Thyroid gland (tissue), 4 donors: ENCODE measurements around the gene ARHGAP15.

Experiments used
- POLR2A ChIP-seq, 2 donors: fragments of 450-650 bp; IDR thresholded peaks; one replicate each; pipeline ENCODE4 v1.6.1; 2017; ENCODE audit warnings: antibody characterized with exemption in 2 of 2, mild to moderate bottlenecking in 2 of 2, moderate library complexity in 1 of 2
- TF ChIP-seq, protein P1 (sequence below), 6 experiments: fragments of 200-600 bp in 3 of 6; fragments of 450-650 bp in 3 of 6; sonication (generic) in 3 of 6; IDR thresholded peaks; one replicate each; pipeline ENCODE4 v1.5.1; 2016 to 2019; ENCODE audit warnings: antibody characterized with exemption in 6 of 6, mild to moderate bottlenecking in 2 of 6, inconsistent platforms in 1 of 6, moderate library complexity in 1 of 6

DNA sequence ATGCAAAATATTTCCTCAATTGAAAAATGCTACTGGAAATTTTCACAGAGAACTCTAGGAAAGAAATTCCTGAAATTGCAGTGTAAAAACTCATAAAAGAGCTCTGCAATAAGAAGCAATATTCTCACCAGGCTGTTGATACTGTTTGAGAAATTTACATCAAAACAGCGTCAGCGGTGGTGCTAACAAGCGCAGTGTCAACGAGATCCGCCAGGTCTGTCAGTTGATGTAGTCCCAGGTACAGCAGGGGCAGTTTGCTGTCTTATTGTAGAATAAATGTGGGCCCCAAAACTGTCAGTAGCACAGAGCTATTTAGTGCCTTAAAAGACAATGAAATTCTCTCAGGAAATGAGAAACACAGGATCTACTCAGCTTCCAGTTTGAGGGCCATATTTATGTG, 611.2 kb downstream of the ARHGAP15 start:
- TF ChIP-seq, protein P1, sequence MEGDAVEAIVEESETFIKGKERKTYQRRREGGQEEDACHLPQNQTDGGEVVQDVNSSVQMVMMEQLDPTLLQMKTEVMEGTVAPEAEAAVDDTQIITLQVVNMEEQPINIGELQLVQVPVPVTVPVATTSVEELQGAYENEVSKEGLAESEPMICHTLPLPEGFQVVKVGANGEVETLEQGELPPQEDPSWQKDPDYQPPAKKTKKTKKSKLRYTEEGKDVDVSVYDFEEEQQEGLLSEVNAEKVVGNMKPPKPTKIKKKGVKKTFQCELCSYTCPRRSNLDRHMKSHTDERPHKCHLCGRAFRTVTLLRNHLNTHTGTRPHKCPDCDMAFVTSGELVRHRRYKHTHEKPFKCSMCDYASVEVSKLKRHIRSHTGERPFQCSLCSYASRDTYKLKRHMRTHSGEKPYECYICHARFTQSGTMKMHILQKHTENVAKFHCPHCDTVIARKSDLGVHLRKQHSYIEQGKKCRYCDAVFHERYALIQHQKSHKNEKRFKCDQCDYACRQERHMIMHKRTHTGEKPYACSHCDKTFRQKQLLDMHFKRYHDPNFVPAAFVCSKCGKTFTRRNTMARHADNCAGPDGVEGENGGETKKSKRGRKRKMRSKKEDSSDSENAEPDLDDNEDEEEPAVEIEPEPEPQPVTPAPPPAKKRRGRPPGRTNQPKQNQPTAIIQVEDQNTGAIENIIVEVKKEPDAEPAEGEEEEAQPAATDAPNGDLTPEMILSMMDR (IDR thresholded peaks at IDR 0.05), result no peak
- TF ChIP-seq POLR2A (IDR thresholded peaks at IDR 0.05), result no peak
